Progenitor cell of endocrine pancreas (in vitro differentiated cells): ENCODE results near the gene MAPRE3. TPM values are rescaled to one million over a fixed set of nuclear protein-coding genes. Genes with fewer than 3 reads are reported as not detected.

ENCODE experiments used
- DNase-seq: peaks from one replicate; pipeline ENCODE4 v3.0.0; 2021; ENCODE audit warnings: low spot score; ENCODE audit not compliant: unreplicated experiment
- H3K27ac Mint-ChIP-seq: 2 replicates; pipeline ENCODE4 v1.8.0; 2021; ENCODE audit warnings: mild to moderate bottlenecking, moderate library complexity, mixed read lengths
- H3K27me3 Mint-ChIP-seq: 2 replicates; pipeline ENCODE4 v1.8.0; 2021; ENCODE audit warnings: mixed read lengths
- H3K36me3 Mint-ChIP-seq: 2 replicates; pipeline ENCODE4 v1.8.0; 2022; ENCODE audit warnings: mixed read lengths; ENCODE audit not compliant: insufficient read depth
- H3K4me1 Mint-ChIP-seq: 2 replicates; pipeline ENCODE4 v1.8.0; 2021; ENCODE audit warnings: low read depth, mixed read lengths
- H3K4me3 Mint-ChIP-seq: 2 replicates; pipeline ENCODE4 v1.8.0; 2021; ENCODE audit warnings: low read depth, mild to moderate bottlenecking, moderate library complexity, mixed read lengths
- H3K9me3 Mint-ChIP-seq: 2 replicates; pipeline ENCODE4 v1.8.0; 2021; ENCODE audit warnings: low read depth, mixed read lengths
- CTCF ChIP-seq: fragments of 200-600 bp; sonication (generic); IDR thresholded peaks from one replicate; pipeline ENCODE4 v1.5.0; 2021; ENCODE audit warnings: antibody characterized with exemption, mild to moderate bottlenecking; ENCODE audit not compliant: unreplicated experiment
- total RNA-seq: library from RNA; stranded (reverse); gene quantifications from 2 replicates; pipeline ENCODE4 v1.2.1, GENCODE V29; 2021

MAPRE3 gene
- total RNA-seq, 1 donor from 2014 or later, result 18.6 TPM

GRCh38 chr2:26942543-26943295 is 27.7 kb upstream of the MAPRE3 start:
- H3K4me3 Mint-ChIP-seq, result no peak overlapping the region

GRCh38 chr2:26945991-26946750 is 24.3 kb upstream of the MAPRE3 start:
- no peak overlapping the region for H3K27ac Mint-ChIP-seq
- DNase-seq, result no peak
- H3K36me3 Mint-ChIP-seq, result peaks cover 11% of the 10 kb centered on the region
- peaks cover 3% of the 10 kb centered on the region for H3K27me3 Mint-ChIP-seq
- TF ChIP-seq CTCF, result no peak
- no peaks in the 10 kb centered on the region for H3K4me1 Mint-ChIP-seq
- H3K9me3 Mint-ChIP-seq, result no peaks in the 10 kb centered on the region
- no peak overlapping the region for H3K4me3 Mint-ChIP-seq

More at GRCh38 chr2:26942543-26943295, 27.7 kb upstream of the MAPRE3 start:
- Mint-ChIP-seq H3K4me1 (no peaks in the 10 kb centered on the region), H3K36me3 (peaks cover 8% of the 10 kb centered on the region), H3K9me3 (no peaks in the 10 kb centered on the region), H3K27ac (no peak overlapping the region), H3K27me3 (peaks cover 3% of the 10 kb centered on the region)
- TF ChIP-seq CTCF, result peak; percentile 97
- DNase-seq, result peak; percentile 62

GRCh38 chr2:26946841-26947784 is 23.3 kb upstream of the MAPRE3 start:
- Mint-ChIP-seq H3K4me1 (no peaks in the 10 kb centered on the region), H3K9me3 (no peaks in the 10 kb centered on the region), H3K27me3 (peaks cover 3% of the 10 kb centered on the region), H3K36me3 (peaks cover 11% of the 10 kb centered on the region), H3K4me3 (no peak overlapping the region), H3K27ac (no peak overlapping the region)
- DNase-seq, result no peak
- TF ChIP-seq CTCF, result no peak

- TF ChIP-seq CTCF, result no peak
- H3K36me3 Mint-ChIP-seq, result peaks cover 6% of the 10 kb centered on the region
- H3K9me3 Mint-ChIP-seq, result no peaks in the 10 kb centered on the region
- H3K4me1 Mint-ChIP-seq, result no peaks in the 10 kb centered on the region
- no peak overlapping the region for H3K4me3 Mint-ChIP-seq
- peaks cover 2% of the 10 kb centered on the region for H3K27me3 Mint-ChIP-seq
- no peak for DNase-seq
- no peak overlapping the region for H3K27ac Mint-ChIP-seq
Observed at GRCh38 chr2:26948800-26949199, 21.6 kb upstream of the MAPRE3 start.

GRCh38 chr2:26950246-26950645 is 20.2 kb upstream of the MAPRE3 start:
- Mint-ChIP-seq H3K4me1 (no peaks in the 10 kb centered on the region), H3K27ac (no peak overlapping the region), H3K4me3 (no peak overlapping the region), H3K27me3 (peaks cover 12% of the 10 kb centered on the region), H3K36me3 (peaks cover 6% of the 10 kb centered on the region), H3K9me3 (no peaks in the 10 kb centered on the region)
- no peak for DNase-seq
- no peak for TF ChIP-seq CTCF
